ENCODE results near the gene TNFRSF25. TPM values are rescaled to one million over a fixed set of nuclear protein-coding genes. Genes with fewer than 3 reads are reported as not detected.

The TNFRSF25 gene
- total RNA-seq, 1 donor from 2014 or later: 8.2 TPM

- Histone ChIP-seq H3K4me3 (peak overlapping the region; percentile 62), H3K4me1 (peaks cover 31% of the 10 kb centered on the region), H3K36me3 (no peaks in the 10 kb centered on the region), H3K9me3 (no peaks in the 10 kb centered on the region), H3K27me3 (ENCODE audit: low read depth) (peaks cover 20% of the 10 kb centered on the region), H3K27ac (peak overlapping the region; percentile 80)
- no peak for ATAC-seq
- no peak for DNase-seq
- TF ChIP-seq CTCF (IDR thresholded peaks at IDR 0.05): no peak
- intact Hi-C loops (cut with DNase I): no loop called here
Measured at GRCh38 chr1:6484826-6485167, 18.8 kb upstream of the TNFRSF25 start.

- Histone ChIP-seq H3K9me3 (no peaks in the 10 kb centered on the region), H3K27me3 (ENCODE audit: low read depth) (peaks cover 15% of the 10 kb centered on the region), H3K36me3 (no peaks in the 10 kb centered on the region), H3K4me1 (peaks cover 24% of the 10 kb centered on the region), H3K4me3 (no peak overlapping the region), H3K27ac (peak overlapping the region; percentile 8)
- intact Hi-C loops (cut with DNase I): no loop called here
- no peak for ATAC-seq
- TF ChIP-seq CTCF (IDR thresholded peaks at IDR 0.05): no peak
- no peak for DNase-seq
Measured at GRCh38 chr1:6483761-6484117, 17.8 kb upstream of the TNFRSF25 start.

GRCh38 chr1:6483017-6483760 lies 17.2 kb upstream of the TNFRSF25 start:
- Histone ChIP-seq H3K27ac (peak overlapping the region; percentile 50), H3K27me3 (ENCODE audit: low read depth) (peaks cover 15% of the 10 kb centered on the region), H3K4me3 (no peak overlapping the region), H3K9me3 (no peaks in the 10 kb centered on the region), H3K4me1 (peaks cover 24% of the 10 kb centered on the region), H3K36me3 (no peaks in the 10 kb centered on the region)
- ATAC-seq (peak; percentile 83 to 89), DNase-seq (peak; percentile 90)
- TF ChIP-seq CTCF (IDR thresholded peaks at IDR 0.05): no peak
- intact Hi-C loops (cut with DNase I): no loop called here

GRCh38 chr1:6481820-6482219 lies 15.8 kb upstream of the TNFRSF25 start:
- H3K4me3 ChIP-seq: no peak overlapping the region
- no peaks in the 10 kb centered on the region for H3K36me3 ChIP-seq
- H3K9me3 ChIP-seq: no peaks in the 10 kb centered on the region
- DNase-seq (no peak), ATAC-seq (no peak)
- peaks cover 15% of the 10 kb centered on the region for H3K27me3 ChIP-seq (ENCODE audit: low read depth)
- TF ChIP-seq CTCF (IDR thresholded peaks at IDR 0.05): no peak
- intact Hi-C loops (cut with DNase I): no loop called here
- H3K27ac ChIP-seq: no peak overlapping the region
- H3K4me1 ChIP-seq: peaks cover 23% of the 10 kb centered on the region

GRCh38 chr1:6477039-6477820 lies 11.3 kb upstream of the TNFRSF25 start:
- ATAC-seq (no peak), DNase-seq (peak; percentile 46)
- Histone ChIP-seq H3K27me3 (ENCODE audit: low read depth) (no peaks in the 10 kb centered on the region), H3K9me3 (no peaks in the 10 kb centered on the region), H3K27ac (no peak overlapping the region), H3K36me3 (no peaks in the 10 kb centered on the region), H3K4me1 (peaks cover 7% of the 10 kb centered on the region), H3K4me3 (no peak overlapping the region)
- intact Hi-C loops (cut with DNase I): no loop called here
- no peak for TF ChIP-seq CTCF (IDR thresholded peaks at IDR 0.05)

All from lower lobe of right lung (tissue), 2 donors.